GM19397 (cell line): Measurements from ENCODE around the gene LMF2.
A peak's percentile ranks its signal among the peaks of the same experiment; 100 is the strongest.
"Not testable (repeated sequence)": the region's sequence is repeated elsewhere in the genome, so short reads cannot be mapped to it uniquely, and the experiment has no call there.

ENCODE experiments used
- ATAC-seq: cut with Tn5 transposase; IDR thresholded peaks from one replicate; pipeline ENCODE4 v1.9.1; 2021; ENCODE audit warnings: mild to moderate bottlenecking, moderate library complexity; ENCODE audit not compliant: unreplicated experiment

The LMF2 gene

DNA sequence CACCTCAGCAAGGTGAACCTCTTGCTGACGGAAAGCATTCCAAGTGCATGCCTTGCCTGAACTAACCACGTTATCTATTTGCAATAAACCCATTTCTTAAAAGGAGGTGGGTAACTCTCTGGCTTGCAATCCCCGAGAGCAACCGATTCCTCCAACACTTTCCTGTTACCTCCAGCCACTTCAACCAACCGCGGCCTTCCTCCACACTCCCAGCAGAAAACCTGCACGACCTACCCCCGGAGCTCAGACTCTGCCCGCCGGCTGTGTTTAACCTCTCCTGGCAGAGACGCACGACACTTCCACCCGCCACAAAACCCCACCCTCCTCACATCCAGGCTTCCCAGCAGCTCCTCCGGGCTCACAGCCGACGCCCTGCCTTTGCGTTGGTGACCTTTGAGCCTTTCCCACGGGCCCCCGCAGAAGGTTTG is 17.2 kb upstream of the LMF2 start:
- no peak for ATAC-seq

DNA sequence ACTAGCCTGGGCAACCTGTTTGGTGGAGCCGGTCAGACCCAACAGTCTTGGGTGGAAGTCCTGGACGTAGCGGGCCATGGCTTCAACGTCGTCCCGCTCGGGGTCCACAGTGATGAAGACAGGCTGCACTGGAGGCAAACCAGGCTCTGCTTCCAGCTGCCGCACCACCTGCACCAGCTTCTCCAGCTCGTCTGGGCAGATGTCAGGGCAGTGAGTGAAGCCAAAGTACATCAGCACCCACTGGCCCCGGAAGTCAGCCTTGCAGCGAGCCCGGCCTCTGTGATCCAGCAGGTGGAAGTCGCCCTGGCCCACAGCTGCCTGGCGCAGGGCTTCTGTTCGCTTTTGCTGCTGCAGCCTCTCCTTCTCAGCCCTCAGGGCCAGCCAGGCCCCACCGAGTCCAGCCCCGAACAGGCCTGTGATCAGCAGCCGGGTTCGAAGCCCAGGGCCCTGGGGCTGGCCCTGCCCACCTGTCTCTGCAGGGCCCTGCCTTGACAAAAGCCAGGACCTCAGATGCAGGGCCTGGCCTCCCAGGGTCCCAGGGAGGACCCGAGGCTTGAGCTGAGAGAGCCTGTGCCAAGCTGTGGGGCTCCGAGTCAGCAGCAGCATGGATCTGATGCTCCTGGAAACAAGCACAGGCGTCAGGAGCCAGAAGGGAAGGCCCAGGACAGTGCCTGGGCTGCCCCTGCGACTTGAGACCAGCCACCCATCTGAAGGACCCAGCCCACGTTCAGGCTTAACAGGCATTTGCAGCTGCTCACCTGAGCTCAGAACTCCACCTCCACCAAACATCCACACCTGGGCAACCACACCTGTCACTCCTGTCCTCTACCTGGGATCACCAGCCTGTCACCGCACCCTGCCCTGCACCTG is 16.5 kb upstream of the LMF2 start:
- ATAC-seq = no peak

DNA sequence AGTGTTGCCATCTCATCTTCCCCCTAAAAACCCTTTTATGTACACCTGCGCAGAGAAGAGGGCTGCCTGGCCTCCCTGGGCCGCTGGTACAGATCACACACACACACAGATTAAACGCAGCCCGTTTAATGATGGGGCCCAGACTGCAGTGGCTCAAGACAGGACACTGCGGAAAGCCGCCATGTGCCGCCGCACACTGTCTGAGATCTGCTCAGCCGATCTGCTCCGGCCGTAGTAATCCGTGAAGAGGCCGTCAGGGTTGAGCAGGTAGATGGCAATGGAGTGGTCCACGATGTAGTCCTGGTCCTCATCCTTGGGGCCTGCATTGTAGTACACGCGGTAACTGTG is 15.9 kb upstream of the LMF2 start:
- ATAC-seq = no peak

DNA sequence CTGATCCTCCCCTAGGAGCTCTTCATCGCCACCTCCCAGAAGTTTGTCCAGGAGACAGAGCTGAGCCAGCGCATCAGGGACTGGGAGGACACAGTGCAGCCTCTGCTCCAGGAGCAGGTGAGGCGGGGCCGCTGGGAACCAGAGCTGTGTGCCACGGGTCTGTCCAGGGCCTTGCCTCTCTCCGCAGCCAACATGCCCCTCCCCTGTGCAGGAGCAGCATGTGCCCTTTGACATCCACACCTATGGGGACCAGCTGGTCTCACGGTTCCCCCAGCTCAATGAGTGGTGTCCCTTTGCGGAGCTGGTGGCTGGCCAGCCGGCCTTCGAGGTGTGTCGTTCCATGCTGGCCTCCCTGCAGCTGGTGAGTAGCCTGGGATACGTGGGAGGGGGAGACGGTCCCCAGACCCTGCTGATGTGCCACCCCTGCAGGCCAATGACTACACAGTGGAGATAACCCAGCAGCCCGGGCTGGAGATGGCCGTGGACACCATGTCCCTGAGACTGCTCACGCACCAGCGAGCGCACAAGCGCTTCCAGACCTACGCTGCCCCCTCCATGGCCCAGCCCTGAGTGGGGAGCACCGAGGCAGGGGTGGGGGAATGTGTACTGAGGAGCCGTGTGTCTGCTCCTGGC is 15.4 kb upstream of the LMF2 start:
- ATAC-seq = no peak

DNA sequence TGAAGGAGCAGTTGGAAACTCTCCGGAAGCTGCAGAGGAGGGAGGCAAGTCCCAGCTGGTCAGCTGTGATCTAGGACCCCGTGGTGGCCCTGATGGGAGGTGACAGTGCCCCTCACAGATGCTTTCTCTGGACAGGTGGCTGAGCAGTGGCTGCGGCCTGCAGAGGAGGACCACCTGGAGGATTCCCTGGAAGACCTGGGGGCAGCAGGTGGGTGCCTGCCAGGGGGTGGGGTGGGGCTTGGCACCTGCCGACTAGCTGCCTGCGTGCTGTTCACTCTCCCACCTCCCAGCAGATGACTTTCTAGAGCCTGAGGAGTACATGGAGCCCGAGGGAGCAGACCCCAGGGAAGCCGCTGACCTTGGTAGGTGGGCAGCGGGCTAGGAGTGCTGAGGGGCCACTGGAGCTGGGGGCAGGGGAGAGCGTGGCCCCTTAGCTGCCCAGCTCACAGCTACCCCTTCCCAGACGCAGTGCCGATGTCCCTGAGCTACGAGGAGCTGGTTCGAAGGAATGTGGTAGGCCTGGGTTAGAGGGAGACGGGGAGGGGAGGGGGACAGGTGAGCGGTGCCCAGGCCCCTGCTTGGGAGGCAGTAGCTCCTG is 14.8 kb upstream of the LMF2 start:
- ATAC-seq = no peak

DNA sequence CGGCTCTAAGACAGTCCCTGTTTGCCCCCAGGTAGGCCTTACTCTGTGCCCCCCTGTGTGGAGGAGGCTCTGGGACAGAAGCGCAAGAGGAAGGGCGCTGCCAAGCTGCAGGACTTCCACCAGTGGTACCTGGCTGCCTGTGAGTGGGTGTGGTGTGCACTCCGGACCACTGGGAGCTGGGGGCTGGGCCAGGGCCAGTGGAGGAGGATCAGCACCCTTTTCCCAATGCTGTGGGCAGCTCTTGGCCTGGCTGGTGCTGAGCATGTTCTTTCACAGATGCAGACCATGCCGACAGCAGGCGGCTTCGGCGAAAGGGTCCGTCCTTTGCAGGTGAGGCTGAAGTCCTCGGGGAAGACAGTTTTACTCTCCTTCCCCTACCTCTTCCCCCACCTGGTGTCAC is 14.2 kb upstream of the LMF2 start:
- ATAC-seq = no peak

DNA sequence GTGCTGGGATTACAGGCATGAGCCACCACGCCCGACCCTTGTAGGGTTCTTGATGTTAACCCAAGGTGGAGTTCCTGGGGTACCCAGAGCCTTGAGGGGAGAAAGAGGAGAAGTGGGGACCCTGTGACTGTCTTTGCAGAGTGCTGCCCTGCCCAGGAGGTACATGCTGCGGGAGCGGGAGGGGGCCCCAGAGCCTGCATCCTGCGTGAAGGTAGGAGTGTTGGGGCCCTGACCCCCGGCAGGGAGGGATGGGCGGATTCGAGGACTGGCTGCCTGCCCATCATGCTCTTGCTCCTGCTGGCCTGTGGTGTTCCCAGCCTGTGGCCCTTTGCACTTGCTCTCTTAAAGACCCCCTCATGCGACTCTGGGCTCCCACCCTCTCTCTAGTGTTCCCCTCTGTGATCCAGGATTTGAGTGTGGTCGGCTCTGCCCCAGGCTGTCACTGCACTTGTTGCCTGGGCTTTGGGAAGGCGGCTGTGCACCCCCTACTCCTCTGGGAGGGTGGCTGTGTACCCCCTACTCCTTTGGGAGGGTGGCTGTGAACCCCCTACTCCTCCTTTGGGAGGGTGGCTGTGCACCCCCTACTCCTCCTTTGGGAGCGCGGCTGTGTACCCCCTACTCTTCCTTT is 13.4 kb upstream of the LMF2 start:
- ATAC-seq = no peak

DNA sequence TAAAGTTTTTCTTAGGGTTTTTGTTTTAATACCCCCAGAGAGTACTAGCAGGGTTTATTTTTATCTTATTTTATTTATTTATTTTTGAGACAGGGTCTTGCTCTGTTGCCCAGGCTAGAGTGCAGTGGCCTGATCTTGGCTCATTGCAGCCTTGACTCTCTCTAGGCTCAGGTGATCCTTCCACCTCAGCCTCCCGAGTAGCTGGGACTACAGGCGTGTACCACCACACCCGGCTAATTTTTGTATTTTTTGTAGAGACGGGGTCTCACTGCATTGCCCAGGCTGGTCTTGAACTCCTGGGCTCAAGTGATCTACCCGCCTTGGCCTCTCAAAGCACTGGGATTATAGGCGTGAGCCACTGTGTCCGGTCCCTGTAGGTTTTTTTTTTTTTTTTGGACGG is 12.7 kb upstream of the LMF2 start:
- not testable (repeated sequence) for ATAC-seq

DNA sequence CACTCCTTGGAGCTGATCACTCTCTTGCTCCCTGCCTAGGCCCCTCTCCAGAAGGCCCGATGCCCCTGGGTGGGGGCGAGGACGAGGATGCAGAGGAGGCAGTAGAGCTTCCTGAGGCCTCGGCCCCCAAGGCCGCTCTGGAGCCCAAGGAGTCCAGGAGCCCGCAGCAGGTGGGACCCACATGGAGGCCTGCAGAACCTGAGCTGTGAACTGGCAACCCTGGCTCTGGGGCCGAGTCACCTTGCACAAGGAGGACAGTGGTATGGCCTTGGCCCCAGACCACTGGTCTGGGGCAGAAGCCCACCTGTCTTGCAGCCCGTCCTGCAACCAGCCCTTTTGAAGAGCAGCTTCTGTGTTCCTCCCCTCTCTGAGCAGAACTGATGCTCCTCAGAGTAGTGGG is 11.6 kb upstream of the LMF2 start:
- ATAC-seq = no peak

DNA sequence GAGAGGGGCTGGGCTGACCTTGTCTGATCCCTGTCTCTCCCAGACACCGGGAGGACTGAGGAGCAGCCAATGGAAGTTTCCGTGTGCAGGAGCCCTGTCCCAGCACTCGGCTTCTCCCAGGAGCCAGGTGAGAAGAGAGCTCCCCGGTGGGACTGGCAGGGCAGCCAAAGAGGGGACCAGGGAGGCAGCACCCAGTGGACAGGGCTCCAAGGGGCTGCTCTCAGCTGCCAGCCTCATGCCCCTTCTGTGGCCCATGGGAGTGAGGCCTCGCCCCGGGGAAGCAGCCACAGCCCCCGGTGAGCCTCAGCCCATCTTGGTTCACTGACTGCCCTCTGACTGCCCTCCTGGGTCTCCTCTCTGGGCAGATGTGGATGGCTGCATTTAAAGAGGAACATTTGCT is 11.1 kb upstream of the LMF2 start:
- no peak for ATAC-seq

DNA sequence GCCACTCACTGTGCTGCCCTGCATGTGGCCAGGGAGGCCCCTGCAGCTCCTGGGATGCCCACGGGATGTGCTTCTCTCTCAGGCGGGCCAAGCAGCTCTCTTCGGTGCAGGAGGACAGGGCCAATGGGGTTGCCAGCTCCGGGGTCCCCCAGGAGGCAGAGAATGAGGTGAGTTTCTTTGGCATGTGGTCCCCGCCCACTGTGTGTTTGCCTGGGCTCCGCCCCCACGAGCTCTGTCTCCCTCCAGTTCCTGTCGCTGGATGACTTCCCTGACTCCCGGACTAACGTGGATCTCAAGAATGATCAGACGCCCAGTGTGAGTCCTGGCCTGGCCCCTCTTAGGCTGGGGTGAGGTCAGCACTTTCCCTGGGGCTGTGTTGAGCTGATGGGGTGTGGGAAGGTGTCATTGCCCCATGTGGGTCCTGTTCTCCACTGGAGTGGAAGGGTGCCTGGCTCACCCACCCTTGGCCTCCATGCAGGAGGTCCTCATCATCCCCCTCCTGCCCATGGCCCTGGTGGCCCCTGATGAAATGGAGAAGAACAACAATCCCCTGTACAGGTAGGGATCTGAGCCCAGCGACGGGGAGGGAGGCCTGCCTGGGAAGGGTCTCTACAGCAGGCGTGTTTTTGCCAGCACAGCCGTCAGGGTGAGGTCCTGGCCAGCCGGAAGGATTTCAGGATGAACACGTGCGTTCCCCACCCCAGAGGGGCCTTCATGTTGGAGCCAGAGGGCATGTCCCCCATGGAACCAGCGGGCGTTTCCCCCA is 10.2 kb upstream of the LMF2 start:
- ATAC-seq = no peak

DNA sequence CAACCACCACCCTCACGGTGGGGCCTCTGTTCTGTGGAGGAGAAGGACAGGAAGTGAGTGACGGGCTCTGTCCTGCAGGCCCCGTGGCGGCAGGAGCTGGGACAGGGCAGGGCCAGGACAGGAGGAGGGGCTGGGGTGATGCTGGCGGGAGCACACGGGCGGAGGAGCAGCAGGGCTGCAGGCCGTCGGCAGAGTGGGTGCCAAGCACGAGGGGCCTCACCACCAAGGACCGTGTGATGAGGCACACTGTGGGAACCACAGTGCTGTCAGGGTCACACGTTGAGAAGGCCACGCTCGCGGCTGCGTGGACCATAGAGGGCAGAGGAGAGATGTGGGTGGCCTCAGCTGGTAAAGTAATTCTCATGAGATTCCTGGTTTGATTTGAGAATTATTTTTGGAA is 9.4 kb upstream of the LMF2 start:
- no peak for ATAC-seq

DNA sequence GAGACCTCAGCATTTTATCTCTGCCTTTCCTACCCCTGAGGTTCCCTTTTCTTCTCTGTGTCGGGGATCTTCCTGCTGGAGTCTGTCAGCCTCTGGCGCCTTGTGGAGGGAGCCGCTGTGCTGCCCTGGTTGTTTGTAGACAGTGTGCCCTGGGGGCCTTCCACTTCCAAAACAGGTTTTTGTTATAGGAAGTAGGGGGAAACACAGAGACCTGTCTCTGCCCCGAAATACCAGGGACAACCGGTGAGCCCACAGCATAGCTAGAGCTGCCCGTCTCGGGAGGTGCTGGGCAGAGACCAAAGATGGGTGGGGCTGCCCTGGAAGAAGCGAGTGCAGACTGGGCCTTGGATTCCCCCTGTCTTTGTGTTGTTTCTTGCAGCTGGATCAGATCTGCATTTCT is 8.6 kb upstream of the LMF2 start:
- no peak for ATAC-seq

DNA sequence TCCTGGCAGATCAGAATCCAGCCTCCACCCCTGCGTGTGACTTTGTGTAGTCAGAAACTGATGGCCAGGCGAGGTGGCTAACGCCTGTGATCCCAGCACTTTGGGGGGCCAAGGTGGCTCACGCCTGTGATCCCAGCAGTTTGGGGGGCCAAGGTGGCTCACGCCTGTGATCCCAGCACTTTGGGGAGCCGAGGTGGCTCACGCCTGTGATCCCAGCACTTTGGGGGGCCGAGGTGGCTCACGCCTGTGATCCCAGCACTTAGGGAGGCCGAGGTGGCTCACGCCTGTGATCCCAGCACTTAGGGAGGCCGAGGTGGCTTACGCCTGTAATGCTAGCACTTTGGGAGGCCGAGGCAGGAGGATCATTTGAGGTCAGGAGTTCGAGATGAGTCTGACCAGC is 5.7 kb upstream of the LMF2 start:
- ATAC-seq = no peak

DNA sequence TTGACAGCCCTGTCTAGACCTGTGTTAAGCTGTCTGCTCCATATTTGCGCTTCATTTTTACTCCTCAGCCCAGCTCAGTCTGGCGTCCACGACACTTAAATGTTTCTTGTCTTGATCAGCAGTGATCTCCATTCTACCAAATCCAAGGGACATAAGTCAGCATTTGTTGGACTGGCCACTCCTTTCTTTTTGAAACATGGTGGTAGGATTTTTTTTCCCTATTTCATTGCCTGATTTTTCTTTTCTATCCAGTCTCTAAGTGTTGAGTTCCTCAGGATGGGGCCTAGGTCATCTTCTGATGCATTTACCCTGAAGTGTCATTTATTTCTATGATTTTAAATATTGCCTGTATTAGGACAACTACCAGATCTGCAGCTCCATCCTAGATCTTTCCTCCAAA is 1.4 kb upstream of the LMF2 start:
- ATAC-seq = no peak

DNA sequence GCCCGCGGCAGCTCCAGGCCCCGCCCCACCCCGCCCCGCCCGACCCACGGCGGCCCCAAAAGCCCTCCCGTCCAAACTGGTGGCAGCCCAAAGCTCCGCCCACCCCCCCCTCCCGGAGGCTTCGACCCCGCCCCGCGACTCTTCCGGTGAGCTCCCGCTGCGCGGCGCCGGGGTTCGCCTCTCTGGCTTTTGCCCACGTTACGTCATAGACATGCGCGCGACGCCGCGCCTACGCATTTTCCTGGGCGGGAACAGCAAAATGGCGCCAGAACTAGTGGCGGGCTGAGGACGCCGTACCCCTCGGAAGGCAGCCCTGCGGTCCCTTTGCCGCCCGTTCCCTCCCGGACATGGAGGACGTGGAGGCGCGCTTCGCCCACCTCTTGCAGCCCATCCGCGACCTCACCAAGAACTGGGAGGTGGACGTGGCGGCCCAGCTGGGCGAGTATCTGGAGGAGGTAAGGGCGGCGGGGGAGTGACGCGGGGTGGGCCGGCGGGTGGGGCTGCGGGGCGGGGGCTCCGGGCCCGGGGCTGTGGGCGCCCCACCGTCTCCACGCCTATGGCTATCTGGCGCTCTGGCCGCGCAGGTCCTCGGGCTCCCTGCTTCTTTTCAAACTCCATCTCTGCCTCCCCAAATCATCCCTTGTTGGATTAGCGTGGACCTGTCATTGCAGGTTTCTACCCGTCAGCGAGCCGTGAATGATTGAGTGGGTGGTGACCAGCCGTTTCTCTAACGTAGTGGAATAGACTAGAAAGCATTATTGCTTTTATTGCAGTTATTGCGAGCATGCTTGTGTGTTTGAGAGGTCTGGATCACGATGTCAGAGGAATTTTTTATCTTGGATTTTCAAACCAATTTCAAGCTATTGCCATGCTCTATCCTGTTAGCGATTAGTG is 736 bp upstream of the LMF2 start, which contains the start of gene NCAPH2:
Gene NCAPH2, plus strand, starts transcription at position 234 of the 894 bp plus-strand sequence. Its CDS starts 114 bp downstream, at position 348.
- peak; percentile 72 for ATAC-seq

DNA sequence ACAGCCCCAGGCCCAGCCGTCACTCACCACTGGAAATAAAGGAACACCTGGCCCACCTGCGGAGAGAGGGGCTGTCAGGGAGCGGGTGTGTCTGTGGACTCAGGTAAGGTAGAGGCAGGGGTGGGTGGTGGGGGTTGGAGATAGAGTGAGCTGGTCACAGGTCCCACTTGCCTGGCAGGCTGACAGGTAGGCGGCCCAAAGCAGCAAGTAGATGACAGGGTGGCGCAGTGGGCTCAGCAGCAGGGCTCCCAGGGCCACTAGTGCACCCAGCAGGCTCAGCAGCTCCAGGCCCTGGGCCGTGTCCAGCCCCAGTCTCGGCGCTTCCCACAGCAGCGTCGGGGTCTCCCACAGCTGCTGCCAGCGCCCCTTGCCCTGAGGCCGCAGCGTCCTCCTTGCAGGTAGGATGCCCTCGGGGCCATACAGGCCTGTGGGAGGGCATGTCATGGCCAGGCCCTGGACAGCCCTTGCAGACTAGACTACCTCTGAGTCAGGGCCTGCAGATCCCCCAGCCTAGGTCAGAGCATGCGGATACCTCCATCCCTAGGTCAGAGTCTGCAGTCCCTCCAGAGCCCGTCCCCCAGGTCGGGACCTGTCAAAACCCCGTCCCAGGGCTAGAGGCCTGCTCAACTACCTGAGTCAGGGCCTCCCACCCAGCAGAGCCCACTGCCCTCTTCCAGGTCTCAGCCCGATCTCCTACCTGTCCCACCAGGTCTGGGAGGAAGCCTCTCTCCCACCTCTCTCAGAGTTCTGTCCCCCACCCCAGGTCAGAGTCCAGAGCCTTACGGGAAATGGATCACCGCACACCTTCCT is 686 bp downstream of the LMF2 start:
- peak; percentile 6 for ATAC-seq

DNA sequence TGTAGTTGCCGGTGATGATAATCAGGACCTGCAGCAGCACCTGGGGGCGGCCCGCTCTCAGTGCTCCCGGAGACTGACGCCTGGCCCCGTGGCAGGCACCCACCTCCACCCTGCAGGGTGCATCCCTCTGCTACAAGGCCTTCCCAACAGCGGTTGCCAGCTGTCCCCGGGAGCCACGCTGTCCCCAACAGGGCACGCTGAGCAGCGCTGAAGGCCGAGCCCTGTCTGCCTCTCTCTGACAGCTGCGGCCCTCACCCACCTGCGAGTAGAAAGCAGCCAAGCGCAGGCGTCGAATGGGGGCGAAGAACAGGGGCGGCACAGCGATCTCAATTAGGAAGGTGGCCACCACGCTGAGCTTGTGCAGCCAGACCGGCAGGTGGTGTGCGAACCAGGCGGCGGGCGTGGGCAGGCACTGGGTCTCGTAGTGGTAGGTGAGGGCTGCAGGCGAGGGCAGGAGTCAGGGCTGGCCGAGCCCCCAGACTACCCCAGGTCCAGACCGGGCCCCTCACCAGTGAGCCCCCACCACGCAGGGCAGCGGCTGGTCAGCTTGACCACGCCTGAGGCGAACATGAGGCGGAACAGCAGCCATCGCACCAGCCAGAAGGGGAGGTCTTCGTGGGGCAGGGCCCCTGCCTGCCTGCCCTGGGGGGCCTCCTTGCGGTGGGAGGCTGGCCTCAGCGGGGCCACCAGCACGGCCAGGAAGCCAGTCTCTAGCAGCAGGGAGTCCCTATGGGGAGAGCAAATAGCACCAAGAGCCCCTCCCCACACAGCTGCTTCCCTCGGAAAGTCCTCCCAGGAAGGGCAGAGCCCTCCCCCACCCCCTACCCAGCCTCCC is 1.5 kb downstream of the LMF2 start:
- no peak for ATAC-seq
